ELR (cell line): ENCODE data around the gene CR1L.
"Not testable (repeated sequence)": the region's sequence is repeated elsewhere in the genome, so short reads cannot be mapped to it uniquely, and the experiment has no call there.

Experiments
- DNase-seq: peaks from one replicate; pipeline ENCODE4 v3.0.0-alpha.2; 2015; ENCODE audit warnings: low read depth

The CR1L gene

GRCh38 chr1:207682872-207683434, 38.0 kb downstream of the CR1L start:
- not testable (repeated sequence) for DNase-seq

GRCh38 chr1:207690551-207690950, 45.6 kb downstream of the CR1L start:
- DNase-seq = not testable (repeated sequence)

- no peak for DNase-seq
Measured at GRCh38 chr1:207691010-207691409, 46.1 kb downstream of the CR1L start.

GRCh38 chr1:207691841-207692240, 46.9 kb downstream of the CR1L start:
- peak; percentile 13 for DNase-seq

- DNase-seq = not testable (repeated sequence)
Measured at GRCh38 chr1:207692291-207692690, 47.4 kb downstream of the CR1L start.

GRCh38 chr1:207695891-207696290, 51.0 kb downstream of the CR1L start:
- DNase-seq = no peak

- peak; percentile 76 for DNase-seq
Measured at GRCh38 chr1:207698822-207699483, 54.0 kb downstream of the CR1L start.

GRCh38 chr1:207702317-207702716, 57.4 kb downstream of the CR1L start:
- no peak for DNase-seq

- no peak for DNase-seq
Measured at GRCh38 chr1:207703712-207704111, 58.8 kb downstream of the CR1L start.

- peak; percentile 74 for DNase-seq
Measured at GRCh38 chr1:207708004-207708403, 63.1 kb downstream of the CR1L start.

- peak; percentile 32 for DNase-seq
Measured at GRCh38 chr1:207711285-207711684, 66.4 kb downstream of the CR1L start.

- not testable (repeated sequence) for DNase-seq
Measured at GRCh38 chr1:207712701-207713100, 67.8 kb downstream of the CR1L start.

GRCh38 chr1:207713529-207713928, 68.6 kb downstream of the CR1L start:
- no peak for DNase-seq

- no peak for DNase-seq
Measured at GRCh38 chr1:207719234-207719633, 74.3 kb downstream of the CR1L start.

GRCh38 chr1:207728200-207728858, 83.4 kb downstream of the CR1L start:
- not testable (repeated sequence) for DNase-seq

GRCh38 chr1:207737503-207738157, 92.7 kb downstream of the CR1L start:
- DNase-seq = not testable (repeated sequence)

- not testable (repeated sequence) for DNase-seq
Measured at GRCh38 chr1:207738158-207738659, 93.3 kb downstream of the CR1L start.

- no peak for DNase-seq
Measured at GRCh38 chr1:207740207-207740606, 95.3 kb downstream of the CR1L start.

- DNase-seq = no peak
Measured at GRCh38 chr1:207742850-207743555, 98.1 kb downstream of the CR1L start.

- no peak for DNase-seq
Measured at GRCh38 chr1:207744000-207744534, 99.1 kb downstream of the CR1L start.

GRCh38 chr1:207745285-207745684, 100.4 kb downstream of the CR1L start:
- DNase-seq = peak; percentile 33
